GM15510 (cell line): Measurements from ENCODE around the gene HNRNPUL2.
A peak's percentile ranks its signal among the peaks of the same experiment; 100 is the strongest.

Source experiments
- POLR2A ChIP-seq: IDR thresholded peaks from 3 replicates; pipeline ENCODE4 v1.6.1; 2011; ENCODE audit warnings: borderline replicate concordance; ENCODE audit not compliant: insufficient read length; ENCODE audit errors: extremely low read depth

HNRNPUL2 gene

DNA sequence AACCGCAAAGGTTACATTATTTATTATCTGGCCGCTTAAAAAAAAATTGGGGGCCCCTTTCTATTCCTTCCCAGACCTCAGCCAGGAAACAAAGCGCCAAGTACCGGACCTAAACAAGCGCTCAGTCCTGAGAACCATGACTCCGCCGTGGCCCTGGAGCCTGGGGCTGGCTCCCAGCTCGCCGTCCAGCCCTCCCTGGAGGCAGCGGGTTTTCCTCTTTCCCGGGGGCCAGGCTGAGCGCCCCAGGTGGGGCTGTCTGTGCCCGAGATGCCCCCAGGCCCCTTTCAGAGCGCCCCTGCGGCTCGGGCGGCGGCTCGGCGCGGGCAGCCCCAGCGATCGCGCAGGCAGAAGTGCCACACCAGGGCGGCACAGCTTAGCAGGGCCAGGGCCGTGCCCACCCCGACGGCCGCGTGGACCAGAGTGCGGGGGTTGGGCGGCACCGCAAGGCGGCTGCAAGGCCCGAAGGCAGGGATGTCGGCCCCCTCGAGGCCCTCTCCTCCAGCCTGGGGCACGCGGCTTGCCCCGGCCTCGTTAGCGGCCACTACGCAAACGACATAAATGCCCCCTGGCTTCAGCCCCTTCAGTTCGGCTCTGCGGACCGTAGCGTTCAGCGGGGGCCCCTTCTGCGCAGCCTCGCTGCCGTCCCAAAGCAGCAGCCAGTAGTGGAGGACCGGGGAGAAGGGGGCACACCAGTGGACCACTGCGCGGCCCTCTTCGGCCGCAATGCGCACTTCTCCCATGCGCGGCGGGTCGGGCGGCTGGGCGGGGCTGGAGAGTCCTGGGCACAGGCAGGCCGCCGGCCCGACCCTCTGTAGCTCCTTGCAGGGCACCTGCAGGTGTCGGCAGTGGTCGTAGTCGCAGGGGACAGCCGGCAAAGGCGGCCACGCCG lies 39.5 kb downstream of the HNRNPUL2 start:
- no peak for TF ChIP-seq POLR2A

DNA sequence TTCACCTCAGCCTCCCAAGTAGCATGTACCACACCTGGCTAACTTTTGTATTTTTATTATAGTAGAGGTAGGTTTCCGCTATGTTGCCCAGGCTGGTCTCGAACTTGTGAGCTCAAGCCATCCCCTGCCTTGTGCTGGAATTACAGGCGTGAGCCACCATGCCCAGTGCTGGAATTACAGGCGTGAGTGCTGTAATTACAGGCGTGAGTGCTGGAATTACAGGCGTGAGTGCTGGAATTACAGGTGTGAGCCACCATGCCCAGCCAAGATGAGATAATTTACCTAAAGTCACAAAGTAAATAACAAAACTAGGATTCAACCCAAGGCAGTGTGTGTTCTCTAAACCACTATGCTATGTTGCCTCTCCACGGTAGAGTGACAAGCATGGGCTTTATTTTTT lies 44.7 kb downstream of the HNRNPUL2 start:
- TF ChIP-seq POLR2A, result no peak

DNA sequence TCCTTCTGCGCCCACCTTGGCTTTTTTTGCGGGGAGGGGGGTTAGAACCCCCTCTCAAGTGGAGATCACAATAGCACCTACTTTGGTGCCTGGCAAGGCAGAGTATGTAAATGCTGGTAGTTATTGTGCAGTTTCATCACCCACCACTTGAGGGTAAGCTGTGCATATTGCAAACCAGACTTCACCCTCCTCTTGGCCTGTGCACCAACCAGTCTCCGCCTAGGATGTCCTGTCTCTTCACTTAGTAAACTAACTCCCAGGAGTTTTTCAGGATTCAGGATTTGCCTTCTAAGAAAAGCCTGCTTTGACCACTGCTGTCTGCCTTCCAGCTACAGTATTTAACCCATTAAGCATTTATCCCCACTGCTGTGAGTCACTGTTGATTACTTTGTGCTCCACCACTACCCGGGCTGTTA lies 46.4 kb downstream of the HNRNPUL2 start:
- no peak for TF ChIP-seq POLR2A

DNA sequence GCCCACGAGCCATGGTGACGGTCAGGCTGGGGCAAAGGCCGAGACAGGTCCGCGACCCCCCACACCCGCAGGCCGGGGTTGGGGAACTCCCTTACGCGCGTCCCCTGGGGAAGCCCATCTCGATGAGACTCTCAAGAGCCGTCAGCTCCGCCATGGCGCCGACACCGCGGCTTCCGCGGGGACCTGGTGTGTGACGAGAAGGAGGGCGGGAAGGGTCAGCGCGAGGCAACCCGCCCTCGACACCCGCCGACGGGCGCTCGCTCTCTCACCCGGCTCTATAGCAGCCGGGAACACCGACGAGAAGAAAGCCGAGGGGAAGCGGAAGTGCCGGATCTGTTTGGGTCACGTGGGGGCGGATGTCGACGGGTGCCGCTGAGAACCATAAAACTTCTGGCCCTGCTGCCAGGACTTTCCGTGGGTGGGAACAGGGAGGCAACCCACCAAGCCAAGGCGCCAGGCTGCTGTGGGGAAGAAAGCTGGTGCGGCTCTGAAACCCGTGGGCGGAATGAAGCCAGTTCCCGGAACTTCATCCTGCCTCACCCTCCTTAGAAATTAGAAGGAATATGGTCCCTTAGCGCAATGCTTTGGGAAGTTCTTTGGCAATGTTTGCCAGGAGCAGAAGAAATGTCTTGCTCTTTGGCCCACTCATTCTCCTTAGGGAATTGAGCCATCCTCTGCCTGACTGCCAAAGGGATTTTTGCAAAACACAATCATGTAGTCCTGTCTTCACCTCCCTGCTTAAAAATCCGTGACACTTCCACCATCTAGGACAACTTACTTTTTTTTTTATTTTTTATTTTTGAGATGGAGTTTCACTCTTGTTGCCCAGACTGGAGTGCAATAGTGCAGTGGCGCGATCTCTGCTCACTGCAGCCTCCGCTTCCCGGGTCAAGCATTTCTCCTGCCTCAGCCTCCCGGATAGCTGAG lies 48.2 kb downstream of the HNRNPUL2 start, which contains the start of gene UBXN1:
UBXN1 (minus strand) TSS at position 304 of the 927 bp plus-strand sequence; CDS start at position 154, 150 bp downstream.
- peak; percentile 86 for TF ChIP-seq POLR2A

DNA sequence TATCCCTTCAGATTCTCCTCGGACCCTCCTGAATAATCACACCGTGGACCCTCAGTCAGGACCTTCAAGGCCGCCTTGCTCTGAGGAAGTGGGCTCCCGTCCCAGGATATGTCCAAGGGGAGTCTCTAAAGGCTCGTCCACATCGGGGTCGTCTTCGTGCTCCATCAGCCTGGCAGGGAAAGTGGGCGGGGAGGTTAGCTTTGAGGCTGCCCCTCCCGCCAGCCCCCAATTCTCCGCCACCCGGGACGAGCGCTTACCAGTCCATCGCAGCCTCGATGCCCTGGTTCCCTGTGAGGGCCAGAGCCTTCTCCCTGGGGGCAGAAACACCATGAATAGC lies 48.9 kb downstream of the HNRNPUL2 start:
- no peak for TF ChIP-seq POLR2A

DNA sequence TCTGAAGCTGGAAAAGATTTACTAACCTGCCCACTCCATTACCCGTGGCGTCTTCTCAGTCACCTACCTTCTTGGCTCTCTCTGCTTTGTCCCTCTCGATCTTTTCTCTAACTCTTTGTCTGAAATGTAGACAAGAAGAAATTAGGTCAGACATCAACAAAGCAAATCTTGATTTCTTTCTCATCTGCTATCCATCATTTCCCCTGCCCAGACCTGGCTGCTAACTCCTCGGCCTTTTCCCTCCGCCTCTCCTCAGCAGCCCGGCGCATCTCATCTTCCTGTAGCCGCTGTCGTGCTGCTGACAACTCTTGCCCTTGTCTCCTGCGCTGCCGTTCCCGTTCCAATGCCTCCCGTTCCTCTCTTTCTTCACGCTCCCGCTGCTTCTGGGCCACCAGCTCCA lies 49.5 kb downstream of the HNRNPUL2 start:
- TF ChIP-seq POLR2A, result no peak

DNA sequence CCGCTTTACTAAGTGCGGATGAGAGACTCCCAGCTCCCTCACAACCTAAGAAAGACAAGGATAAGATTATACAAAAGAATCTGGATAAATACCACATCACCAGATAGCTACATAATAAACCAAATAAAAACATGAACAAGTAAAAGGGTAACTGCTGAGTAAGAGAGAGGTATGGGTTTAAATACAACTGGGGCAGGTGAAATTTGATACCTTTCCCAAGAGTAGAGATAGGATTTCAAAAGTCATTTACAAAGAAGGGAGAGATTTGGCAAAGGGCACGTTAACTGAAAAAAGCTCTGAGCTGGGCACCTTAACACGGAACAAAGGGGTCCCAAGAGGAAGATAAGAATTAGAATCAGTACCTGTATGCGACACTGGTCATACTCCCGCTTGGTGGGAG lies 50.1 kb downstream of the HNRNPUL2 start:
- no peak for TF ChIP-seq POLR2A

DNA sequence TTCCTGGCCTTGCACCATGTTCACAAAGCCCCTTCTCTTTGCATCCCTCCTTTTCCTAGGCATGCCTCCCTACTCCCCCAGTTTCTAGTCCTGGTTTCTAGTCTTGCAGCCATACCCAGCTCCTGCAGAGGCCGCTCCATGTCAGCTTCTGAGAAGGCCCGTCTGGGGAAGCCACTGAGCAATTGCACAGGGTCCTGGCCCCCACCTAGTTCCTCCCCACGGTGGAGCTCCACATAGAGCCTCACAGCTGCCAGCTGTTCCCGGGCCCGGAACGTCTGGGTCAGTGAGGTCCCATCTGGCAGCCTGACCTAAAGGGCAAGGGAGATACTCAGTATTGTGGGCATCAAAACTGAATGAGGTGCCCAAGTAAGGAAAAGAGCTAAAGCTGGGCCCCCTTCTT lies 50.6 kb downstream of the HNRNPUL2 start:
- TF ChIP-seq POLR2A, result no peak

DNA sequence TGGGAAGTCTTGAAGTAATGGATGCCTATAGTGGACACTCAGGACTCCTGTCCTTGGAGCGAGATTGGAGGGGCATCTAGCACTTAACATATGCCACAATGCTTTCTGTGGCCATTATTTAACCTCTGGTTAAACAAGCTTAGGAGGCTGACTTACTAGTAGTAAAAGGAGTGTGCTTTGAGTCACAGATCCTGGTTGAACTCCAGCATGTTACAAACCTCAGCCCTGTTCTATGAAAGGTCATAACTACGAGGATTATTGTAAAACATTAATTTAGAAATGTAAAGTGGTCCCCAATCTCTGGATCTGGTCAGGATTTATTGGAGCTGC lies 54.1 kb downstream of the HNRNPUL2 start:
- no peak for TF ChIP-seq POLR2A

DNA sequence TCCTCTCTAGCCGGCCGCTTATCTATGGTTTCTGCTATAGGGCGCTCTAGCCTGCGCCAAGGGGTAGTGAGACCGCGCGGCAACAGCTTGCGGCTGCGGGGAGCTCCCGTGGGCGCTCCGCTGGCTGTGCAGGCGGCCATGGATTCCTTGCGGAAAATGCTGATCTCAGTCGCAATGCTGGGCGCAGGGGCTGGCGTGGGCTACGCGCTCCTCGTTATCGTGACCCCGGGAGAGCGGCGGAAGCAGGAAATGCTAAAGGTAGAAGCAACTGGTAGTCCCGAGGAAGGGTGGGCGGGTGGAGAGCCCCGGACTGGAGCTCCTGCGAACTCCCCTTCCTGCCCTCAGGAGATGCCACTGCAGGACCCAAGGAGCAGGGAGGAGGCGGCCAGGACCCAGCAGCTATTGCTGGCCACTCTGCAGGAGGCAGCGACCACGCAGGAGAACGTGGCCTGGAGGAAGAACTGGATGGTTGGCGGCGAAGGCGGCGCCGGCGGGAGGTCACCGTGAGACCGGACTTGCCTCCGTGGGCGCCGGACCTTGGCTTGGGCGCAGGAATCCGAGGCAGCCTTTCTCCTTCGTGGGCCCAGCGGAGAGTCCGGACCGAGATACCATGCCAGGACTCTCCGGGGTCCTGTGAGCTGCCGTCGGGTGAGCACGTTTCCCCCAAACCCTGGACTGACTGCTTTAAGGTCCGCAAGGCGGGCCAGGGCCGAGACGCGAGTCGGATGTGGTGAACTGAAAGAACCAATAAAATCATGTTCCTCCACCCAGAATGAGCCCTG lies 55.5 kb downstream of the HNRNPUL2 start, which contains the start of the genes LBHD1 and UQCC3:
LBHD1 (minus strand) TSS at position 660 of the 782 bp plus-strand sequence. CDS start 2,236 bp downstream, outside the sequence.
UQCC3 (plus strand) TSS at position 66 of the 782 bp plus-strand sequence; CDS start at position 139, 73 bp downstream.
- TF ChIP-seq POLR2A, result peak; percentile 79

DNA sequence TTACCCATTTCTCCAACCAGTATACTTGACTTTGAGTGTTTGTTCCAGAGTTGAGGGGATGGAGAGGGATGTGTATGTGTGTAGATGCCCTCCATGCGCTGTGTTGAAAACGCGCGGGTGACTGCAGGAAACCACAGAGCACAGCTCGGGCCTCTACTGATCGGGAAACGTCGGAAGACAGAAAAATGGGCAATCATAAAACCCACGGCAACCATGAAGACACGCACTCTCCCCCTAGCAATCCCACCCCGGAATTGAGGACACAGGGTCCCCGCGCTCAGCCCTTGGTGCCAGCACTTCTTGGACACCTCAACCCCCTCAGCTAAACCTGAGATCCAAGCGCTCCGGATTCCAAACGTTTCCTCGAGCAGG lies 56.0 kb downstream of the HNRNPUL2 start:
- no peak for TF ChIP-seq POLR2A

DNA sequence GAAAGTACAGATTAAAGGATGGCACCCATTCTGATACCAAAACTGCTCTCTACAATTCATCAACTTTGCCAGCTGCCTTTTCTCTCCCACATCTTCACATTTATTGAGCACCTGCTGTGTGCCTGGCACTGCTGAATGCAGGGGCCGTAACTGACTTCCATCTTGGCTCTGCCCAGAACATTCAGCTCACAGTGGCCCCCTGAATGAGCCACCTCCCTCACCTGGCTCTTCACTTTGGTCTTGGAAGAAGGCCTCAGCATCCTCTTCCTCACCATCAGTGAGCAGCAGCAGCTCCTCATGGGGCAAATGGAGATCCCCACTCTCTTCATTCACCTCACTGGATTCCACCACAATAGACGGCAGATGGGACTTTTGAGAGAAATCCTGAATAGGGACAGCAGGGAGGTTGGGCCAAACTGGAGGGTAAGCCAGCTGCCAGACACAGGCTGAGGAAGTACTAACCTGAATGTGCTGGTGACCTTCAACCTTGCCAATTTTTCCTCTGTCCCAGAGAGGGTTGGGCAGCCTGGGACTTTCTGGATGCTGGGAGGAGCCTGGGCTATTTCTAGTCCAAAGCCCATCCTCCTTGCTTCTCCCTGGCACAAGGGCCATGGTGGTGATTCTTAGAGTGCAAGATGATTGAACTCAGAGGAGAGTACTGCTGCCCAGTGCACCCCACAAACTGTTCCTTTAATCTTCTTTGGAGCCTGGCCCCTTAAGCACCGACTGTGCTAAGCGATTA lies 57.7 kb downstream of the HNRNPUL2 start:
- peak; percentile 5 for TF ChIP-seq POLR2A

DNA sequence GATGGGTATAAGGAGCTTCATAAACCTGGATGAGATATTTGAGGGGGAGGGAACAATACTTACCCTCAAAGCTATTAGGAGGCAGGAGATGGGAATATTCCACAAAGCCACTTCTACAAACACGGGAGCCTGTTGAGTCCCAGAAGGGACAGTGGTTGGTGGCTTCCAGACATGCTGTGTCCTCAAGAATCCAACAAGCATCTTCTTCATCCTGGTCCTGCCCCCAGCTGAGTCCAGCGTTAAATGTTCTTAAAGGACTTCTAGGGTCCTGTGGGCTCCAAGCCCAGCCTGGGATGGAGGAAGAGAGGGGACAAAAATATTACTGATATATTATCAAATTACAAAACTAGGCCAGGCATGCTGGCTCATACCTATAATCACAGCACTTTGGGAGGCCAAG lies 59.8 kb downstream of the HNRNPUL2 start:
- no peak for TF ChIP-seq POLR2A

DNA sequence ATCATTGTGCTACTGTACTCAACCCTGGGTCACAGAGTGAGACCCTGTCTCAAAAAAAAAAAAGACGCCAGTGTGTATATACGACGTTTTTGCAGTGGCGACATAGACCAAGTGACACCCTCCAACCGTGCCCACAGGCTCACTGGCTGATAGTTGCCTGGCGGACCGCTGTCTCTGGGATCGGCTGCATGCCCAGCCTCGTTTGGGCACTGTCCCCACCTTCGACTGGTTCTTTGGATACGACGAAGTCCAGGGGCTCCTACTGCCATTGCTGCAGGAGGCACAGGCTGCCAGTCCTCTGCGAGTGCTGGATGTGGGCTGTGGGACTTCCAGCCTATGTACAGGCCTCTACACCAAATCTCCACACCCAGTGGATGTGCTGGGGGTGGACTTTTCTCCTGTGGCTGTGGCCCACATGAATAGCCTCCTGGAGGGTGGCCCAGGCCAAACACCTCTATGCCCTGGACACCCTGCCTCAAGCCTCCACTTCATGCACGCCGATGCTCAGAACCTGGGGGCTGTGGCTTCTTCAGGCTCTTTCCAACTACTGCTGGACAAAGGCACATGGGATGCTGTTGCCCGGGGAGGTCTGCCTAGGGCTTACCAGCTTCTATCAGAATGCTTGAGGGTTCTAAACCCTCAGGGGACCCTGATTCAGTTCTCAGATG lies 60.9 kb downstream of the HNRNPUL2 start:
- TF ChIP-seq POLR2A, result peak; percentile 38

DNA sequence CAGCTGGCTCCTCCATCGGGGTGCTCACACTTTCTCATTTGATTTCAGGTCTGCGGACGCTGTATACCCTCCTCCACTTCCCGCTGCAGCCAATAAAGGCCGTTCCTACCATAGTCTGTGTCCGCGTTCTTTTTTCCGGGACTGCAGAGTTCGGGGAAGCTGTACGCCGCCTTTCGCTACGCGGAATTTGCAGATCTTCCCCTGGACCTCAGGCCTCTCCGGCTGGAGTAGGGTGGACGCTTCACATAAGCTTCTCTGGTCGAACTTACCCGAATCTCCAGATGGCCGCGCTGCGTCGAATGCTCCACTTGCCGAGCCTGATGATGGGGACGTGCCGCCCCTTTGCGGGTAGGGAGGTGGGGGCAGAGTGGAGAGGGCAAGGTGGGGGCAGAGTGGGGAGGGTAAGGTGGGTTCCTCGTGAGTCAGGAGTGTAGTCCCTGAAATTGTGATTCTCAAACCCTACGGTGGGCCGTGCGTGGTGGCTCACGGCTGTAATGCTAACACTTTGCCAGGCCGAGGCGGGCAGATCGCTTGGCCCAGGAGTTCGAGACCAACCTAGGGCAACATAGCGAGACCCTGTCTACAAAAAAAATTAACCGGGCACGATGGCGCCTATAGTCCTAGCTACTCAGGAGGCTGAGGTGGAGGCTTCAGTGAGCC lies 61.5 kb downstream of the HNRNPUL2 start:
- TF ChIP-seq POLR2A, result peak; percentile 9
